D721Med (cell line): ENCODE results near the gene BARHL1.
A peak's percentile ranks its signal among the peaks of the same experiment; 100 is the strongest.

ENCODE experiments used
- DNase-seq: peaks from one replicate; pipeline ENCODE4 v3.0.0; 2011; ENCODE audit warnings: low spot score; ENCODE audit not compliant: insufficient read length
- FAIRE-seq: peaks from 2 replicates; lab custom pipeline; 2011; peaks lifted over from hg19 to GRCh38; lab: Jason Lieb, UNC
- CTCF ChIP-seq: IDR thresholded peaks from 2 replicates; pipeline ENCODE4 v1.5.1; 2012; ENCODE audit warnings: mild to moderate bottlenecking, control low read depth; ENCODE audit not compliant: insufficient read depth; ENCODE audit errors: missing control alignments

The BARHL1 gene

DNA sequence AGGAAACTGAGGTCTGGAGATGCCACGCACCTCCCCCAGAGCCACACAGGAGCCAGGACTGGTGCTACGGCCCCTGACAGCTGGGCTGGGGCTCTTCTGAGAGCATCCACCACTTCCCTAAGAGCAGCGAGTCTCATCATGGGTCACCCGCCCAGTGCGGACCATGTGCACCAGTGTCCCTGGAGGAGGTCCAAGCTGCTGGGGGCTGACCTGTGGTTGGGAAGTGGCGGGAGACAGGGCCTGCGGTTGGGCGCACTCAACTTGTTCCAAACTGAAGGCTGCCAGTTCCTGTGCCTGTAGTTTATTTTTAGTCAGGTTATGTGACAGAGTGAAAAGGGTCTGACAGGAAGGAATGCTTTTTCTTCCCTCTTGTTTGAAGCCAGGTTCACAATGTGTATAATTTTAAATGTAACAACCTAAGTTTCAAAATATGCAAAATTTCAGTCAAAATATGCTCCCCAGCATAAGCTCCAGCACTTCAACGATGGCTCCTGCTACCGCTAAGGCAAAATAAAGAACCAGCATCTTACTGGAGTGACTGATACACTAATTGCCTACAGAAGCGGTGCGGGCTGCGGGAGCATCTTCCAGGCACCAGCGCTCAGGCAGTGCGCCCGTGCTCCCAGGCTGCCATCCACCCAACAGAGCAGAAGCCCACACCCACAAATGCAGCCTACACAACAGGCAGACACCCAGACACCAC lies 14.8 kb downstream of the BARHL1 start:
- FAIRE-seq (no peak), DNase-seq (no peak)
- no peak for TF ChIP-seq CTCF

- no peak for FAIRE-seq
Observed at GRCh38 chr9:132600326-132600984, 18.0 kb downstream of the BARHL1 start.

DNA sequence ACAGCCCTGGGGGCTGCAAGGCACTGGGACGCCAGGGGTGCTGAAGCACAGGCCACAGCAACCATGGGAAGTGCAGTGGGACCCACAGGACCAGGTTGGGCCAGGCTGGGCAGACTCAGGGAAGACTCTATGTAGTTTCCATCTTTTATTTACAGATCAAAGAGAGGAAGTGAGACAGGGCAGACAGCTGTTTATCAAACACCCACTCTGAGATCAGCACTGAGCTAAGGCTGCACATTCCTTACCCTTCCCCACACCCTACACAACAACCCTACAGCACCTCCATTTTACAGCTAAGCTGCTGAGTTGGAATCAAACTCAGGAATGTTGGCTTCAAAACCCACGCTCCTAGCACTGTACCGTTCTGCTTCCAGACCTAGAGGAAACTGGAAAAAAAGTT lies 19.8 kb downstream of the BARHL1 start:
- FAIRE-seq: no peak
- no peak for DNase-seq
- no peak for TF ChIP-seq CTCF

More at GRCh38 chr9:132600326-132600984, 18.0 kb downstream of the BARHL1 start:
- no peak for TF ChIP-seq CTCF
- DNase-seq: no peak

DNA sequence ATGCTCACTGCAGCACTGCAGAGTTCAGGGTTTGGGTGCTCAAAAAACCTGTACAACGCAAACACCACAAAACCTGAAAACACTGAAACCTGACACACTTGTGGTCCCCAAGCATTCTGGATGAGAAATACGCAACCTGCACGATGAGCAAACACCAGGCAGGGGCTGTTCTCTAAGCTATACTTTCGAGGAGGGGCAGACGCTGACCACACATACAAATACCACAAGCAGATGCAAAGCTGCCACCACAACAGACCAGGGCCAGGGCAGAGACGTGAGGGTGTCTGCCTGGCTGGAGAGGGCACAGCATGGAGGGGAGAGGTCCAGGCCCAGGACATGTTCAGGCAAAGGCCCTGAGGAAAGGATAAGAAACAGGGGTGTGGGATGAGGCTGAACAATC lies 23.0 kb downstream of the BARHL1 start:
- TF ChIP-seq CTCF: no peak
- FAIRE-seq (no peak), DNase-seq (no peak)

DNA sequence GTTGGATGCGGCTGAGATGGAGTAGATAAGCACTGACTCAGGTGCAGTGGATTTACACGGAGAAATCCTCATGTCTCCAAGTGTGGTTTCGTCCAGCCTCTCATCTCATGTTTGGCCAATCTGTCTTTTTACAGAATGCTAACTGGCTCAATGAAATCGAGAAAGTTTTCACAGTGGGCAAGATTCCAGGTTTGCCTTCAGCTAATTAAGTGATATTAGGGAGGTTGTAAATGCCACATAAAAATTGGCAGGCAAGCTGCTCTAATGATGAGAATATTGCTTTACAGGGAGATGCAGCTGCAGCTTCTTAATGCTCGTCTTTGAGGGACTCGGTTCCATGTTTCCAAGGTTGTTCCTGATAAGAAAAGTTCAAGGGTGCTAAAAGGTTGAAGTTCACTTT lies 23.7 kb downstream of the BARHL1 start:
- DNase-seq (no peak), FAIRE-seq (no peak)
- no peak for TF ChIP-seq CTCF

DNA sequence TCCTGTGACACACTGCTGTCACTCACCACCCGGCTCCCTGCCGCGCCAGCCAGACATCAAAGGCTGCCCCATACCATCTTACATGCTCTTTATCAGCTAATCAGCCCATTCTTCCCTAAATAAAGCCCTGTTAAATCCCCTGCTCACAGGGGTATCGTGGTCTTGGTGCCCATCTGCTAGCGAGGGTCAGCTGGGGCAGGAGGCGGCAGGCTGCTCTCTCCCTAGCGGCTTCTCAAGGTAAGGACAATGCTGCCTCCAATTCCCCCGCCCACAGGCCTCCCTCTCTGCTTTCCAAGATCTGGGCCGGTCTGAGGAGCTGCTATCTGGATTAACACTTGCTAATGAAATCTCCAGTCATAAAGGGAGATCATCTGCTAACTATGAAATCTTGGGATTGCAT lies 26.8 kb downstream of the BARHL1 start:
- no peak for FAIRE-seq
- peak; percentile 70 for DNase-seq
- no peak for TF ChIP-seq CTCF

GRCh38 chr9:132609829-132610228 lies 27.4 kb downstream of the BARHL1 start:
- no peak for FAIRE-seq
- TF ChIP-seq CTCF: no peak
- DNase-seq: no peak
